Measurements from ENCODE around the gene ASTN1.

ASTN1 gene

GRCh38 chr1:177024623-177025022, 139.9 kb downstream of the ASTN1 start:
- DNase-seq, result no peak

- DNase-seq, result no peak
Measured at GRCh38 chr1:177023726-177024125, 140.8 kb downstream of the ASTN1 start.

GRCh38 chr1:177023249-177023648, 141.3 kb downstream of the ASTN1 start:
- no peak for DNase-seq

- DNase-seq, result no peak
Measured at GRCh38 chr1:177021687-177022086, 142.8 kb downstream of the ASTN1 start.

GRCh38 chr1:177020851-177021589, 143.5 kb downstream of the ASTN1 start:
- DNase-seq, result no peak

GRCh38 chr1:177017287-177017852, 147.1 kb downstream of the ASTN1 start:
- no peak for DNase-seq

- DNase-seq, result no peak
Measured at GRCh38 chr1:177014325-177014724, 150.2 kb downstream of the ASTN1 start.

- DNase-seq, result no peak
Measured at GRCh38 chr1:177012342-177012925, 152.1 kb downstream of the ASTN1 start.

GRCh38 chr1:177011508-177011907, 153.0 kb downstream of the ASTN1 start:
- no peak for DNase-seq

- no peak for DNase-seq
Measured at GRCh38 chr1:177010211-177010825, 154.2 kb downstream of the ASTN1 start.

GRCh38 chr1:177008653-177009052, 155.9 kb downstream of the ASTN1 start:
- no peak for DNase-seq

GRCh38 chr1:177007437-177008161, 156.9 kb downstream of the ASTN1 start:
- DNase-seq, result no peak

- DNase-seq, result no peak
Measured at GRCh38 chr1:177002891-177003290, 161.6 kb downstream of the ASTN1 start.

- DNase-seq, result no peak
Measured at GRCh38 chr1:177001556-177001955, 163.0 kb downstream of the ASTN1 start.

- no peak for DNase-seq
Measured at GRCh38 chr1:176998183-176998795, 166.2 kb downstream of the ASTN1 start.

GRCh38 chr1:176996456-176997090, 167.9 kb downstream of the ASTN1 start:
- DNase-seq, result no peak

- DNase-seq, result no peak
Measured at GRCh38 chr1:176994931-176995596, 169.4 kb downstream of the ASTN1 start.

GRCh38 chr1:176993587-176993986, 170.9 kb downstream of the ASTN1 start:
- no peak for DNase-seq

GRCh38 chr1:176989754-176990153, 174.8 kb downstream of the ASTN1 start:
- DNase-seq, result no peak

- no peak for DNase-seq
Measured at GRCh38 chr1:176989023-176989422, 175.5 kb downstream of the ASTN1 start.

GRCh38 chr1:176987016-176987415, 177.5 kb downstream of the ASTN1 start:
- no peak for DNase-seq

GRCh38 chr1:176983731-176984130, 180.8 kb downstream of the ASTN1 start:
- DNase-seq, result no peak

Data from activated CD4-positive, alpha-beta T cell treated with anti-CD3 and anti-CD28 coated beads, Interleukin-10, Interleukin-2, amounts not matched to agents 100 ng/mL and 50 ng/mL, durations not matched to agents 16 hours and 8 hours (primary cell).